ENCODE measurements around the gene FHAD1.

DNA sequence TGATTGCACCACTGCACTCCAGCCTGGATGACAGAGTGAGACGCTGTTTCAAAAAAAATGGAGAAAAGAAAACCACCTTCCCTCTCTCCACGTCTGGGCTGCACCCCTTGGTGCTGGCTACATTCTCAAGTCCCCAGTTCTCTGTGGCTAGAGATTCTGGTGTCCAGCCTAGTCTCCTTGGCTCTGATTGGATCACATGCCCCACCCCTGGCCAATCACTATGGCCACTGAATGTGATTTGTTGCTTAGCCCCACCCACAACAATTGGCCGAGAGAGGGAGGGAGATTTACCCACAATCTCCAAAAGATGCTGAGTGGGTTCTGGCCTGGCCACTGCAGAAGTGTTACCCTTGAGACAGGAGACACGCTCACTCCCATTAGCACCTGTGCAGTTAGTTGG, 39.4 kb downstream of the FHAD1 start:
- TF ChIP-seq TOE1 (CRISPR knock-in tag; IDR thresholded peaks at IDR 0.05) (no peak), SP2 (CRISPR knock-in tag; IDR thresholded peaks at IDR 0.05) (no peak), SALL2 (CRISPR knock-in tag; IDR thresholded peaks at IDR 0.05) (no peak), ERF (CRISPR knock-in tag; IDR thresholded peaks at IDR 0.05) (no peak), ELF4 (CRISPR knock-in tag; IDR thresholded peaks at IDR 0.05; ENCODE audit: borderline replicate concordance) (no peak), ZBTB8A (CRISPR knock-in tag; IDR thresholded peaks at IDR 0.05; ENCODE audit: borderline replicate concordance, low read depth) (no peak), ZNF143 (CRISPR knock-in tag; IDR thresholded peaks at IDR 0.05) (no peak), POLR2AphosphoS2 (IDR thresholded peaks at IDR 0.05; ENCODE audit: low read depth, low read length) (no peak)
- TF ChIP-seq, protein P1, sequence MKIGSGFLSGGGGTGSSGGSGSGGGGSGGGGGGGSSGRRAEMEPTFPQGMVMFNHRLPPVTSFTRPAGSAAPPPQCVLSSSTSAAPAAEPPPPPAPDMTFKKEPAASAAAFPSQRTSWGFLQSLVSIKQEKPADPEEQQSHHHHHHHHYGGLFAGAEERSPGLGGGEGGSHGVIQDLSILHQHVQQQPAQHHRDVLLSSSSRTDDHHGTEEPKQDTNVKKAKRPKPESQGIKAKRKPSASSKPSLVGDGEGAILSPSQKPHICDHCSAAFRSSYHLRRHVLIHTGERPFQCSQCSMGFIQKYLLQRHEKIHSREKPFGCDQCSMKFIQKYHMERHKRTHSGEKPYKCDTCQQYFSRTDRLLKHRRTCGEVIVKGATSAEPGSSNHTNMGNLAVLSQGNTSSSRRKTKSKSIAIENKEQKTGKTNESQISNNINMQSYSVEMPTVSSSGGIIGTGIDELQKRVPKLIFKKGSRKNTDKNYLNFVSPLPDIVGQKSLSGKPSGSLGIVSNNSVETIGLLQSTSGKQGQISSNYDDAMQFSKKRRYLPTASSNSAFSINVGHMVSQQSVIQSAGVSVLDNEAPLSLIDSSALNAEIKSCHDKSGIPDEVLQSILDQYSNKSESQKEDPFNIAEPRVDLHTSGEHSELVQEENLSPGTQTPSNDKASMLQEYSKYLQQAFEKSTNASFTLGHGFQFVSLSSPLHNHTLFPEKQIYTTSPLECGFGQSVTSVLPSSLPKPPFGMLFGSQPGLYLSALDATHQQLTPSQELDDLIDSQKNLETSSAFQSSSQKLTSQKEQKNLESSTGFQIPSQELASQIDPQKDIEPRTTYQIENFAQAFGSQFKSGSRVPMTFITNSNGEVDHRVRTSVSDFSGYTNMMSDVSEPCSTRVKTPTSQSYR (CRISPR knock-in tag; IDR thresholded peaks at IDR 0.05; ENCODE audit: borderline replicate concordance): no peak

Data from HepG2 (cell line).